NCI-H1694 (cell line): ENCODE measurements around the gene SMARCA2.

Source experiments
- DNase-seq: peaks from one replicate; lab custom pipeline; 2025; lab: John Stamatoyannopoulos, UW

The SMARCA2 gene

DNA sequence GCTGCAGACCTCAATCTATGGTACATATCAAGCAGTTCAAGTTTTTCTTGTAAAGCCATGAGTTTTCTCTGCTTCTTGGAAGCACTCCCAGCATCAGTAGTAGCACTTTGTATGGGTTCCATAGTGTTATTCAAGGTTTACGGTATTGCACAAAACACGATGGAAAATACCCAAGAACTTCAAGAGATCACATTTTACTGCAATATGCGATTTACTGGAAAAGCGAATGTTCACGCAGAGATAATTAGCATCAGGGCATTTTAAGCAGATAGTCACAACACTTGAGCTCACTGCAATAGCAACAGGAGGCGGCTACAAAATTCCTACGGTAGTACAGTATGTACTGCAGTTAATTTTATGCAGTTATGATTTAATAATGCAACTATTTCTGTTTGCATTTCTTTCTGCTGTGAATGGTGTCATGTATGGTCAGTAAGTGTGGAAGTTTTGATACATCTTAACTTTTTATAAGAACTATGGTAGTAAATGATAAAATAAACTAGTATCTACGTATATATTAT, 200.8 kb downstream of the SMARCA2 start:
- no peak for DNase-seq

DNA sequence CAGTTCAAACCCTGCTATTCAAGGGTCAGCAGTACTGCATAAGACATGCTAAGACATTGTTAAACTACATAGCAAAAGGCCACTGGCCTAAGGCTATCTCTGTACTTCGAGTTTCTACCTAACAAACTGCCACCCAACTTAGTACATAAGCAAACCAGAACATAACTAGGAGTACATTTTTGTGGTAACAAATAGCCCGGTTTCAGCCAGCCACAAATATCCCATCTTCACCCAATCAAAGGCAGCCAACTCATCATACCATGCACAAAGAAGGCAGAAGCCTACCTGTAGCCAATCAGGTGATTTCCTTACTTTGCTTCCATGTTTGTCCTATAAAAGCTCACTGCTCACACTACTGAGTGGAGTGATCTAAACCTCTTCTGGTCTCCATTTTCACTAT, 201.4 kb downstream of the SMARCA2 start:
- no peak for DNase-seq

DNA sequence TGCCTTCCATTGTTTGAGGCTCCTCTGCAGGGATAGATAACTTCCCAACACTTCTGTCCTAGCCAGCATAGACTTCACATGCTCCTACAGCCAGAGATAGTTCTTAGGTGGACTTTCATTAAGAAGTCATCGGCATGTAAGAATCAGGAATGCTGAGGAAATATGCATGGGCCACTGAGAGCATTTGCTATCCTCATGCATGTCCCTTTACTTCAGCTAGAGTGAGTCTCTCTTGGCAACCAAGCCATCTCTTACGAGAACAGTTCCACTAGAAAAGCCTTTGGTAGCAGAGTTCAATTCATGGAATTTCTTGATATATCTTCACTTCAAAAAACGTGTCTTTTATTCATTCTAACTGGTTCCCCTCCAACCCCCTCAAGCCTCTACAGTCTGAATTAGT, 202.4 kb downstream of the SMARCA2 start:
- DNase-seq = no peak

DNA sequence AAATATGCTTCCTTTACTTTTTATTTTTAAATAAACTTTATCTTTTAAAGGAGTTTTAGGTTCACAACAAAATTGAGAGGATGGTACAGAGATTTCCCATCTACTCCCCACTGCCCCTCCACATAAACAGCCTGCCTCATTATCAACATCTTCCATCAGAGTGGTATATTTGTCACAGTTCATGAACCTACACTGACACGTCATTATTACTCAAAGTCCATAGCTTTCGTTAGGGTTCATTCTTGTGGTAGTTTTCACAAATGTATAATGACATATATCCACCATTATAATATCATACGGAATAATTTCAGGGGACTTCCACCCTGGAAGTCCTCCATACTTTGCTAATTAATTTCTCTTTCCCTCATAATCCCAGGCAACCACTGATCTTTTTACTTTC, 204.9 kb downstream of the SMARCA2 start:
- no peak for DNase-seq

DNA sequence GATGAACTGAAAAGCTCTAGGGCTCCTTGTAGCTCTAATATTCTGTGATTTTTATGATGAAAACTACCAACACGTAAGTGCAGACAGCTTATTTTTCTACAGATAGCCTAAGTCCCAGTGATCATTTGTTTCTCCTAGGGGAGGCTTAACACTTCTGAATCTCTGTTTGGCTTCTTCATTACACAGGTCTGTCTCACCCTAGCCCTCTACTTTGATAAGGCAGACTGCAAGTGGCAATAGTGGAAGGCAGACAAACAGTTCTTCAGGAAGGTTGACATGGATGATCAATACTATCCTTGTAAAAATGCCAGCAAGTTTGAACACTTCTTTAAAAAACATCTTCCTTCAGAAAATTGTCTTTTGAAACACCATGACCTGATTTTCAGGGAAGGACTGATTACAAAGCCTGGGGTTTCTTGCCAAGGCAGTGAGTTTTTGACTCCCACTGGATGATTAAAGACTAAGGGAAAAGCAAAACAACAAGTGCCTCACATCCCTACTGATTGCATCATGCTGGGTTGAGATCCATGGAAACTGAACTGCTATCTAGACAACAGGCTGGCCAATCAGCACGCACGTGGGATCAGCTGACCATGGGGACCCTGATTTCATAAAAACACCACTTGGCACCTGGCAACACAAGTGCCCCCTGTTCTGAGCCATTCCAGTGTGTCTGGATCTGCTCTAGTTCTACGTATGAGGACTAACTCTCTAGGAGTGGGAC, 212.2 kb downstream of the SMARCA2 start:
- no peak for DNase-seq

DNA sequence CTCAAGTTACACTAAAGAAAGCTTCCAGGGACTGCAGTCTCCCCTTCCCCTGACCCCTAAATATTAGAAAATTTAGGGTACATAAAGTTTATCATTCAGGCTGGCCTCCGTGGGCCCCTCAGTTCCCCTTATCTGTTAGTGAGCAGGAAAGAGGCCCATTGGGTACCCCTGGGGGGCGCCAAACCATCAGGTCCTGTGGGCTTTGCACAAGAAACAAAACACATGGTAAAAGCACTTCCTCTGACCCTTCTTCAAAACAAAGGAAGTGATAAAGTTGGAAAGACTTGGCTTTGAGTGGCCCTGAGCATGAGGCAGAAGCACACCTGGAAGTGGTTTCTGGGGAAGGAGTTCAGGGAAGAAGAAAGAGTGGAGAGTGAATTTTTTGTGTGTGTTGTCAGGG, 213.0 kb downstream of the SMARCA2 start:
- no peak for DNase-seq

DNA sequence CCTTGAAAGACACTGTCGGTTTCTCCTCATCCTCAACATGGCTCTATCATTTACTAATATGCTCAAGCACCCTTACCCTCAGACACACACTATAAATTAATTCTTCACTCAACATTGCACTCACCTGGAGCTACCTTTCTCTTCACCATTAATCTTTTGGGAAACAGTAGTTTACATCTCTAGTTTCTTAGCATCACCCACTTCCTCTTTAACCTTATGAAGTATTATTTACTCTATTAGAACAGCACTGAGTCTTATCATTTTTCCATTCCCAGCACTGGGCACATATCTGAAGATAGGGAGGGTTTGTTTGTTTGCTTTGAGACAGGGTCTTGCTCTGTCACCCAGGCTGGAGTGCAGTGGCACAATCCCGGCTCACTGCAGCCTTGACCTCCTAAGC, 213.5 kb downstream of the SMARCA2 start:
- no peak for DNase-seq

DNA sequence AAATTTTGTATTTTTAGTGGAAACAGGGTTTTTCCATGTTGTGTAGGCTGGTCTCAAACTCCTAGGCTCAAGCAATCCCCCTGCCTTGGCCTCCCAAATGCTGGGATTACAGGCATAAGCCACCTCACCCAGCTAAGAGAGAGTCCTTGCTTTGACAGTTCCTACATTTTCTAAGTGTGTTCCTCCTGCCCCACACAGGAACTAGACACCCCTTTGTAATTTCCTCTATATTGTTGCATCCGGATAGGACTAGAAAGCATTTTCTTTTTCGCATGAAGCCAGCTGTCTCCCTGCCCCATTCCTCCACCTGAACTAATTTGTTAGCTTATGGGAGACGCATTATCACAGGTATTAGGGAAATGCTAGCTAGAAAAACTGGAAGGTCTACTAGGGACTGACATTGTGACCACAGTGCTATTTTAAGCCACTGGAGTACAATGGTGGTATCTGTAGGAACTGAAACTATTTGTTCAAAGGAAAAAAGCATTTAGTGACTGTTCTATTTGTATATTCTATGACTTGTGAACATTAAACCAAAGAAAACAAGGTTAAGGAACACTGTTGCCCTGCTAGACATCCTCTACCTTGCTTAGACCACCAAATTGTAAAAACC, 214.1 kb downstream of the SMARCA2 start:
- no peak for DNase-seq

DNA sequence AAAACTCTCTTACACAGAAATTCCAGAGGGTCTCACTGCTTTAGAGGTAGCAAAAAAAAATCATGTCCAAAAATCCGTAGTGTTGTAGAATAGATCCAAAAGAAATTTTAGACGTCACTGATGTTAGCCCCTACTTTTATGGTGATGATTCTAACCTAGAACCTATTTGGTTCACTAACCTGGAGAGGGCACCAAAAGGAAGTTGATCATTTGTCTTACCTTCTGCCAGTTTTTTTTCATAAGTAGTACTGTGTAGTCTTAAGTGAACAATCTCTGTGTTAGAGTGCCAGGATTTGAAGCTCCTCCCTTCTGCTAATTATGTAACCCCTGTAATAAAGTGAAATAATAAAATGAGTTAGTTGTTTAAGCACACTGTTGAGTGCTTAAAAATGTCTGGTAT, 215.2 kb downstream of the SMARCA2 start:
- DNase-seq = no peak

DNA sequence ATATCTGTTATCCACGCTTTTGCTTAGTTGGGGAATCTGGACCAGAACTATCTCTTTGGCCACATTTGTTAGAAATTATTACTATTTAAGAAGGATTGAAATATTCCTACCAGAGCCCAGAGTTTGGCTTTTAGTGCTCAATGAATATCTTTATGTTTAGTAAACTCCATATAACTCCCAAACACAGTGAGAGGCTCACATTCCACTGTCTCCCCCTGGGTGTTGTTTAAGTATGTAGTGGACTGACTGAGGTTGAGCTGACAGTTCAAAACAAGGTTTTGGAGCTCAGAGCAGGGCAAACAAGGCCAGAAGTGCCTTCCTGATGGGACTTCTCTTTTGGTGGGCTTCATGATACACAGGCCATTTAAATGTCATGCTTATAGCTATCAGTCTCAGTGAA, 216.0 kb downstream of the SMARCA2 start:
- DNase-seq = no peak

DNA sequence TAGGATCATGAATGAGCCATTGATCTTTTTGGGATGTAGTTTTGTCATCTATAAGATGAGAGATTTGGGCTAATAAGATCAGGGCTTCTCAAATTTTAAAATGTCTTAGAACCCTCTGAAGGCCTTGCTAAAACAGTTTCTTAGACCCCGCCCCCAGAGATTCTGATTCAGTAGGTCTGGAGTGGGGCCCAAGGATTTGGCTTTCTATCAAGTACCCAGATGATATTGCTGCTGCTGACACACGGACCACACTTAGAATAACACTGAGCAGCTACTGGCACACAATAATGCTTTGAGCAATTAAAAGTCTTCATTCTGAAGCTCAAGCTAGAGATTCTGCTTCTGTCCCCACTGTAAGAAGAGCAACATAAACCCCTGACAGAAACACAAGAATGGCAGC, 216.7 kb downstream of the SMARCA2 start:
- DNase-seq = no peak

DNA sequence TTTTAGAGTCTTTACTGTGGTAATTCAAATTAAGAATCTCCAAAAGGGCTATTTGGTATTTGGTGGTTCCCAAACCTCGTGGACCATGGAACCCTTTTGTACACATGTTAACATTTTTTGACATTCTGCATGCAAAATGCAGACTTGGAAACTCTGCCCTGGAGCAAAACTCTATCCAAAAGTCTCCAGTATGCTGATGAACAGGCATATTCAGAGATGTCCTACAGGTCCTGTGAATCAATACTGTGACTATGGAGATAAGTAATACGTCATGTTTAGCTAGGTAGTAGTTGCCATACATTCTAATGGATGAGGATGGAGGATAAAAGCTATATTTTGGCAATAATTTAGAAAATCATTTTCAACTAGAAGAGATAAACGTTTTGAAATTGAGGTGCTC, 218.1 kb downstream of the SMARCA2 start:
- no peak for DNase-seq

DNA sequence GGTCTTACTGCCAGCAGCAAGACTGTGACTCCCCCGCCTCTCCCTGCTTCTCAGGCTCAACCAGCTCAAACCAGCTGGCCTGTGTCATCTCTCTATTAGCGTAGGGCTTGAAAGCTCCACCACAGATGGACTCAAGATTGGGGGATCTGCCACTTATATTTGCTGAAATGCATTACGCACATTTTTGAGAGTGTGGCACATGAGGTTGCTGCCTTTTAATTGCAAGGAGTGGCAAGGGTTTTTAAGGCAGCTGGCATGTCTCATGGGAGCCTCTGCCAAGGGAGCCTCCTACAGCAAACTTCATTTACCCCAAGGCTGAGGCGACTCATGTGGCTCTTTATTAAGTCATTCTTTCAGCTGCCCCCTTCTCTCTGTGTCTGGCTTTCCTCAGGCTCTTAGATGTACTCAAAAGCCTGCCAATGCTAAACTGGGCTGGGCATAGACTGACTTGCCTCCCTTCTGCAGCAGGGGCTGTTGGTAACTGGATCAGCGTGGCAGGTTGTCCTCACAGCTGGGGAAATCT, 219.3 kb downstream of the SMARCA2 start:
- peak; percentile 65 for DNase-seq

DNA sequence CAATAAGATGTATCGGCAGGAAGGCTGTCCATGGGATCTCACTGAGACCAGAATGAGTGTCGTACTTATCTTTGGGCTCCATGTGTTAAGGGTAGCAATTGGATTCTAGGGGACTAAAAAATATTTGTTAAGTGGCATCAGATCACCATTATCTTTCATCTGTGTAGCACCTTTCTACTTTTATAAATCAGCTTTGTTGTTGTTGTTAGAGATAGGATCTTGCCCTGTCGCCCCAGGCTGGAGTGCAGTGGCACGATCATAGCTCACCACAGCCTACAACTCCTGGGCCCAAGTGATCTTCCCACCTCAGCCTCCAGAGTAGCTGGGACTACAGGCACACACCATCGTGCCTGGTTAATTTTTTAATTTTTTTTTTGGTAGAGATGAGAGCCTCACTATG, 220.5 kb downstream of the SMARCA2 start:
- no peak for DNase-seq

DNA sequence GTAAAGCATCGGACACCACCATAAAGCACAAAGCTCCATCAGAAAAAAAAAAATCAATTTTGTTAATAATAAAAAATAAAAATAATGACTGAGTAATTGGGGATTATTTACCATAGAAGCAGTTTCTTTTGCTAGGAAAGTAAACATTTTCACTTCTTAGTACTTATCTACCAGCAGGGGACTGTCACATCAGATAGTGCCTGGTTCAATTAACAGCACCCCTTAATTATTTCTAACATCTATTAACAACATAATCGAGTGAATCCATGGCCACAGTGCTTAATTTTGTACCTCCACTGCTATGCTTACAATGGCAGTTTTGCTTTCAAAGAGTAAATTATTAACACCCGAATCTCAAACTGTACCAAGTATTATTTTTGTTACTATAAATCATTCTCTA, 221.7 kb downstream of the SMARCA2 start:
- no peak for DNase-seq

DNA sequence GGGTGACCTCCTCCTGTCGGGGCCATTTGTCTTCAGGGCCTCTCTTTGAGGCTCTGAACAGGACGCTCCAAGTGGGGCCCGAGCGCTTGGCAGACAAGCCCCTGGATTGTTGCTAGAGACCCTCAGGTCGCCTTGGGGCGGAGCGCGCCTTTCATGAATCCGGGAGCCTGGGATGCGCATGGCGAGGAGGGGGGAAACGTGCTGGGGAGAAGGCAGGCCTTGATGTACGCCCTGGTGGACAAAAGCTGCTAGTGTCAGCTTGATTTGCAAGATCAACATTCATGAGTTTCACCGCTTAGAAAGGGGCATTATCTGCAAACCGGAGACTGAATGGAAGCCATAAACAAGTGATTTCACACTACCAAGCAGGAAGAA, 226.3 kb downstream of the SMARCA2 start:
- DNase-seq = no peak

DNA sequence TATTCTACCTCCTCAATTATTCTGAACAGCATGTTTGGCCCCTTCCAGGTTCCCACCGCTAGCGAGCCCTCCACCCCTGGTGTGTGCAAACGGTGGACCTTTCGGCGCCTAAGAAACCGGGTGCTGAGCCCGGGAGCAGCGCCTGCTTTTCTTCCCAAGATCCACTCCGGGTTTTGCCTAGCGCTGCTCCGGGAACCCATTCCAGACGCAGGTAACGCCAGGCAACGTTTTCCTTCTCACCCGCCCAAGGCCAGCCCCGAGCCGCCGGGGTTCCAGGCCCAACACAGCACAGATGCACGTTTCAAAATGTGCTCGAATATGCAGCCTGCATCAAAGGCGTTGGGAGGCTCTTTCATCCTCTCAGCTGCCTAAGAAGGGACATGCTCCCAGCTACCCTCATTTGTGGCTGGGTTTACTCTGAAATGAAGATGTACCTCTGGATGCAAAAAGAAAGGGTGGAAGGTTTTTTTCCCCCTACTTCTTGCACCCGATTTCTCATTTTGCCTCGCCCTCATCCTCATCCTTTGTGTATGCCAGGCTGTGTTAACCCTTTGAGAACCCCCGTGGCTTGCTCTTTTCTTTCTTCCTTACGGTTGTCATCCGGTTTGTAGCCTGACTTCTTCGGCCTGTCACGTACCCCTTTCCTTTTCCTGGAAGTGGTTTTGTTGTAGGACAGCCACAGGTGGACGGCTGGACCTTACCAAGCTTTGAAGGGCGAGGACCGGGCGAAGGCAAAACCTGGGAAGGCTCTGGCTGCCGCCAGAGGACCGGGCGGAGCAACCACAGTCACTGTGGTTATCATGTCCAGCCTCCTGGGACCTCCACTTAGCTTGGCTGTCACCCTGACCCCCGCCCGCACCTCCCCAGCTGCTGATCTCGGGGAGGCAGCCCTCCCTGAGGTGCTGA, 226.9 kb downstream of the SMARCA2 start:
- DNase-seq = peak; percentile 79

DNA sequence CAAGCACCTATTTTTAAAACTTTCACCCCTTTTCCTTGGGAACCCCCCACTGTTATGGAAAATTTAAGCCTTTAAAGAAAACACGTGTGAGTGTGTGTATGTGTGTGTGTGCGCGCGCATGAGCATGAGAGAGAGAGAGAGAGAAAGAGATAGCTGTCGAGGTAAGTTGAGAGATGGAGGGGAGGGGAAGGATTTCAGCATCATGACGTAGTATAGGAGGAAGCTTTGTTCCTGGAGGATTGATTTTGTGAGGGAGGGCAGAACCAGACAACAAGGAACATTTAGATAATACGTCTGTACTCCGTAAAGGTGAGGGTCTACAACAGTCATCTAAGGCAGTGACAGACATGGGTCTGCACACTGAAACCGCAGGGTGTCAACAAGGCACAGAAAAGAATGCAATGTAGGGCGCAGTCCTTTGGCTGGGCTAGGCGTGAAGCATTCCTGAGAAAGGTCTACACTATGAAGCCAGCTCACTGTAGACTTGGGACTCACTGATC, 227.7 kb downstream of the SMARCA2 start:
- no peak for DNase-seq
